ENCODE results near the gene GPBAR1.
A peak's percentile ranks its signal among the peaks of the same experiment; 100 is the strongest.

Gene GPBAR1

GRCh38 chr2:218281449-218281848, 20.6 kb downstream of the GPBAR1 start:
- Histone ChIP-seq H3K9ac (no peak overlapping the region), H3K79me2 (peaks cover 23% of the 10 kb centered on the region), H3K27ac (no peak overlapping the region), H3K27me3 (ENCODE audit: control insufficient read depth, insufficient read depth, low read length) (no peaks in the 10 kb centered on the region), H3K4me3 (ENCODE audit: low read depth, low read length) (no peak overlapping the region), H3K4me1 (peaks cover 13% of the 10 kb centered on the region), H3K36me3 (ENCODE audit: control insufficient read depth, insufficient read depth, low read length) (no peaks in the 10 kb centered on the region), H3K9me3 (ENCODE audit: control insufficient read depth, low read length) (no peaks in the 10 kb centered on the region), H2AFZ (no peak overlapping the region), H3K4me2 (ENCODE audit: low read length) (no peak overlapping the region)
- no peak for TF ChIP-seq CTCF (IDR thresholded peaks at IDR 0.05)

GRCh38 chr2:218282173-218282991, 21.6 kb downstream of the GPBAR1 start:
- Histone ChIP-seq H3K4me1 (peaks cover 18% of the 10 kb centered on the region), H3K27me3 (ENCODE audit: control insufficient read depth, insufficient read depth, low read length) (no peaks in the 10 kb centered on the region), H3K36me3 (ENCODE audit: control insufficient read depth, insufficient read depth, low read length) (no peaks in the 10 kb centered on the region), H3K27ac (no peak overlapping the region), H3K9me3 (ENCODE audit: control insufficient read depth, low read length) (no peaks in the 10 kb centered on the region), H3K4me2 (ENCODE audit: low read length) (no peak overlapping the region), H2AFZ (no peak overlapping the region), H3K4me3 (ENCODE audit: low read depth, low read length) (no peak overlapping the region), H3K79me2 (peaks cover 24% of the 10 kb centered on the region), H3K9ac (no peak overlapping the region)
- TF ChIP-seq CTCF (IDR thresholded peaks at IDR 0.05), result no peak

- no peak overlapping the region for H3K4me3 ChIP-seq (ENCODE audit: low read depth, low read length)
- peaks cover 28% of the 10 kb centered on the region for H3K79me2 ChIP-seq
- peak overlapping the region; percentile 42 for H3K4me2 ChIP-seq (ENCODE audit: low read length)
- TF ChIP-seq CTCF (IDR thresholded peaks at IDR 0.05), result no peak
- H3K27ac ChIP-seq, result no peak overlapping the region
- peaks cover 24% of the 10 kb centered on the region for H3K4me1 ChIP-seq
- no peaks in the 10 kb centered on the region for H3K27me3 ChIP-seq (ENCODE audit: control insufficient read depth, insufficient read depth, low read length)
- no peak overlapping the region for H3K9ac ChIP-seq
- no peaks in the 10 kb centered on the region for H3K9me3 ChIP-seq (ENCODE audit: control insufficient read depth, low read length)
- no peak overlapping the region for H2AFZ ChIP-seq
- no peaks in the 10 kb centered on the region for H3K36me3 ChIP-seq (ENCODE audit: control insufficient read depth, insufficient read depth, low read length)
Measured at GRCh38 chr2:218284106-218284811, 23.4 kb downstream of the GPBAR1 start.

GRCh38 chr2:218285604-218286003, 24.8 kb downstream of the GPBAR1 start:
- Histone ChIP-seq H3K9ac (no peak overlapping the region), H3K79me2 (peaks cover 35% of the 10 kb centered on the region), H3K4me1 (peaks cover 35% of the 10 kb centered on the region), H3K4me3 (ENCODE audit: low read depth, low read length) (no peak overlapping the region), H2AFZ (no peak overlapping the region), H3K9me3 (ENCODE audit: control insufficient read depth, low read length) (no peaks in the 10 kb centered on the region), H3K27me3 (ENCODE audit: control insufficient read depth, insufficient read depth, low read length) (no peaks in the 10 kb centered on the region), H3K4me2 (ENCODE audit: low read length) (peak overlapping the region; percentile 61), H3K27ac (peak overlapping the region; percentile 86), H3K36me3 (ENCODE audit: control insufficient read depth, insufficient read depth, low read length) (no peaks in the 10 kb centered on the region)
- no peak for TF ChIP-seq CTCF (IDR thresholded peaks at IDR 0.05)

Measured in parathyroid adenoma (tissue), 2 donors.